Measurements from ENCODE around the gene CLEC20A. TPM values are rescaled to one million over a fixed set of nuclear protein-coding genes. Genes with fewer than 3 reads are reported as not detected.

Gene CLEC20A
- total RNA-seq, 1 donor from 2014 or later = not detected

DNA sequence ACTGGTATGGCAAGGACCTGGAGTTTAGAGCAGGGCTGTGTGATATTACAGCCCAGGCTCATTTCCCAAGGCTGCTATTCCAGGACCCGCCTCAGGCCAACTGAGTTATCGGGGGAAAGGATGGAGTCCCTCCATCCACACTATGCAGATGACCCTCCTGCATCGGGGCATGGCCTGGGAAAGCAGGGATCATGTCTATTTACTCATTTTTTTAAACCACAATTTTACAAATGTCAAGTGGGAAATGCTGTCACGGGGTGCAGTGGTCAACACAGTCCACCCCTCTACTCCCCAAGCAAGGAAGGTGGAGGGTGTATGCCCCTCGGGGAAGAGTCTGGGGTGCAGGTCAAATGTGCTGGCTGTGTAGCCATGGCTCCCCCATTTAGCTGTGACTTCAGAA is 6.1 kb upstream of the CLEC20A start:
- peaks cover 9% of the 10 kb centered on the region for H3K4me1 ChIP-seq
- no peaks in the 10 kb centered on the region for H3K36me3 ChIP-seq
- DNase-seq = no peak
- no peaks in the 10 kb centered on the region for H3K9me3 ChIP-seq (replicated peaks)
- H3K4me3 ChIP-seq = no peak overlapping the region
- H3K27me3 ChIP-seq (ENCODE audit: low read depth) = no peaks in the 10 kb centered on the region
- no peak overlapping the region for H3K27ac ChIP-seq (replicated peaks)
- intact Hi-C loops (cut with micrococcal nuclease) = no loop called here
- TF ChIP-seq, protein P1, sequence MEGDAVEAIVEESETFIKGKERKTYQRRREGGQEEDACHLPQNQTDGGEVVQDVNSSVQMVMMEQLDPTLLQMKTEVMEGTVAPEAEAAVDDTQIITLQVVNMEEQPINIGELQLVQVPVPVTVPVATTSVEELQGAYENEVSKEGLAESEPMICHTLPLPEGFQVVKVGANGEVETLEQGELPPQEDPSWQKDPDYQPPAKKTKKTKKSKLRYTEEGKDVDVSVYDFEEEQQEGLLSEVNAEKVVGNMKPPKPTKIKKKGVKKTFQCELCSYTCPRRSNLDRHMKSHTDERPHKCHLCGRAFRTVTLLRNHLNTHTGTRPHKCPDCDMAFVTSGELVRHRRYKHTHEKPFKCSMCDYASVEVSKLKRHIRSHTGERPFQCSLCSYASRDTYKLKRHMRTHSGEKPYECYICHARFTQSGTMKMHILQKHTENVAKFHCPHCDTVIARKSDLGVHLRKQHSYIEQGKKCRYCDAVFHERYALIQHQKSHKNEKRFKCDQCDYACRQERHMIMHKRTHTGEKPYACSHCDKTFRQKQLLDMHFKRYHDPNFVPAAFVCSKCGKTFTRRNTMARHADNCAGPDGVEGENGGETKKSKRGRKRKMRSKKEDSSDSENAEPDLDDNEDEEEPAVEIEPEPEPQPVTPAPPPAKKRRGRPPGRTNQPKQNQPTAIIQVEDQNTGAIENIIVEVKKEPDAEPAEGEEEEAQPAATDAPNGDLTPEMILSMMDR (IDR thresholded peaks at IDR 0.05; ENCODE audit: borderline replicate concordance) = no peak

DNA sequence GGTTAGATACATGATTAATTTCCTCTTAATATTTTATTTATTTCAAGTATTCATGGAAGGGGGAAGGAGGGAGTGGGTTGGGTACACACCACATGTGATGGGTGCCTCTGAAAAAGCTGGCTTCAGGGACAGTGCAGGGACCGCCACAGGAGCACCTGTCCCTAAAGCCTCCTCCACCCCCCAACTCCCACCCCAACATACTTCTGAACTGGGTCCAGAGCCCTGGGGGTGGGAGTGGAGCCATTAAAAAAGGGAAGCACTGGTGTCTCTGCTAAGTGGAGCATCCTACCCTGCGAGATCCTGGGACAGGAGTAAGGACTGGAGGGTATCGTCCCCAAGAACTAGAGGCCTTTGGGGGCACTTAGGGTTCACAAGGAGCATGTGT is 5.6 kb upstream of the CLEC20A start:
- no peak for DNase-seq
- intact Hi-C loops (cut with micrococcal nuclease) = no loop called here
- TF ChIP-seq, protein P1 (IDR thresholded peaks at IDR 0.05; ENCODE audit: borderline replicate concordance) = no peak

DNA sequence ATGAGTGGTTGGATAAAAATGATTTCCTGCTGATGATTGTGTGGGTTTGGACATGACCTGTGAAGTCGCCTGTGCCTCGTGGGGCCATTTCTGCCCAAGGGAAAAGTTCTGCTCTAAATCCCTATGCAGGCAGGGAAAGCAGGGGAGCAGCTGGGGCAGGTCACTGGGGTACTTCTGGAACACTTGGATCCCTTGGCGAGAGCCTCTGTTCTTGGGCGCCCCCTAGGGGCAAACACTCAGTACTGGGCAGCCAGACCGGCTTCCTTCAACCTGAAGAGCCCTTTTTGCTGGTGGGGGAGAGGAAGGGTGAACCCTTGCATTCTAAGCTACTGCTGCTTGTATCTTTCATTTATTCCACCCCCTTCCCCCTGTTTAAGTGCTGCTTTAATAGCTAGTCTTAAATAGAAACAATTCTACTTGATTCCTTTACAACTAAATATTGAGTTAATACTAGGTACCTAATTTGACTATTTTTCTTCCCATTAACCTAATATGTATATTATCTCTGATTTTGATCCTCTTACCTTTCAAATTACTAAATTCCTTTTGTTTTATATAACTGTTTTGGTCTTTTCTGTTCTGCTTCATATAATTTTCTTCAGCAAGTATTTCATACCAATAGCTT is 5.1 kb upstream of the CLEC20A start:
- intact Hi-C loops (cut with micrococcal nuclease) = no loop called here
- TF ChIP-seq, protein P1 (IDR thresholded peaks at IDR 0.05; ENCODE audit: borderline replicate concordance) = peak; percentile 94
- no peak overlapping the region for H3K4me3 ChIP-seq
- peak; percentile 67 for DNase-seq
- H3K36me3 ChIP-seq = no peaks in the 10 kb centered on the region
- H3K27me3 ChIP-seq (ENCODE audit: low read depth) = no peaks in the 10 kb centered on the region
- H3K4me1 ChIP-seq = peaks cover 9% of the 10 kb centered on the region
- H3K9me3 ChIP-seq (replicated peaks) = no peaks in the 10 kb centered on the region
- no peak overlapping the region for H3K27ac ChIP-seq (replicated peaks)

More for the DNA sequence above, 5.6 kb upstream of the CLEC20A start:
- H3K36me3 ChIP-seq = no peaks in the 10 kb centered on the region
- no peaks in the 10 kb centered on the region for H3K27me3 ChIP-seq (ENCODE audit: low read depth)
- H3K27ac ChIP-seq (replicated peaks) = no peak overlapping the region
- H3K9me3 ChIP-seq (replicated peaks) = no peaks in the 10 kb centered on the region
- peaks cover 9% of the 10 kb centered on the region for H3K4me1 ChIP-seq
- no peak overlapping the region for H3K4me3 ChIP-seq

DNA sequence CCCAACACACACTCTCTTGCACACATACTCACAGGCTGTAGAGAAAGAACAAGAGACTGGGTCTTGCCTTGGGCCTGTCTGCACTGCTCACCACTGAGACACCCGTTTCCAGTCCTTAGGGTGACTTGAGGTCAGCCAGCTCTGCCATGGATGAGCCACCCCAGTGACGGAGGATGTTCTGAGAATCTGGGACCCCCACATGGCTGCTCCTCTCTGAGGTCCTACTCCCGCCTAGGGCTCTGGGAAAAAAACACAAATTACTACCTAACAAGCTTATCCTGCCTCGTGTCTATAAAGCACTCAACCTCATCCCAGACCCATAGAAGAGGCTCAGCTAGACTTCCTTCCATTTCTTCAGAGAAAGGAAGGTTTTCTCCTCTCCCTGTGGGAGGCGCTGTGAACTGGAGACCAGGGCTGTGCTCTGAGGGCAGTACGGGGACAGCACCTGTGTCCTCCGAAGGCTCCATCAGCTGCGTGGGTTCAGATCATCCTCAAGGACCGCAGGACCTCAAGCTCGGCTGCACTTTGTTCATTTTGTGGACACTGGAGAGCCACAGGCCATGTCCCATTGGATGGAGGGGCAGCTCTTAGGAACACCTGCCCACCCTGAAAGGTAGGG is 4.3 kb upstream of the CLEC20A start:
- no peak overlapping the region for H3K4me3 ChIP-seq
- no peaks in the 10 kb centered on the region for H3K27me3 ChIP-seq (ENCODE audit: low read depth)
- no peaks in the 10 kb centered on the region for H3K9me3 ChIP-seq (replicated peaks)
- H3K36me3 ChIP-seq = no peaks in the 10 kb centered on the region
- TF ChIP-seq, protein P1 (IDR thresholded peaks at IDR 0.05; ENCODE audit: borderline replicate concordance) = no peak
- no peak for DNase-seq
- intact Hi-C loops (cut with micrococcal nuclease) = no loop called here
- H3K4me1 ChIP-seq = peaks cover 1% of the 10 kb centered on the region
- no peak overlapping the region for H3K27ac ChIP-seq (replicated peaks)

DNA sequence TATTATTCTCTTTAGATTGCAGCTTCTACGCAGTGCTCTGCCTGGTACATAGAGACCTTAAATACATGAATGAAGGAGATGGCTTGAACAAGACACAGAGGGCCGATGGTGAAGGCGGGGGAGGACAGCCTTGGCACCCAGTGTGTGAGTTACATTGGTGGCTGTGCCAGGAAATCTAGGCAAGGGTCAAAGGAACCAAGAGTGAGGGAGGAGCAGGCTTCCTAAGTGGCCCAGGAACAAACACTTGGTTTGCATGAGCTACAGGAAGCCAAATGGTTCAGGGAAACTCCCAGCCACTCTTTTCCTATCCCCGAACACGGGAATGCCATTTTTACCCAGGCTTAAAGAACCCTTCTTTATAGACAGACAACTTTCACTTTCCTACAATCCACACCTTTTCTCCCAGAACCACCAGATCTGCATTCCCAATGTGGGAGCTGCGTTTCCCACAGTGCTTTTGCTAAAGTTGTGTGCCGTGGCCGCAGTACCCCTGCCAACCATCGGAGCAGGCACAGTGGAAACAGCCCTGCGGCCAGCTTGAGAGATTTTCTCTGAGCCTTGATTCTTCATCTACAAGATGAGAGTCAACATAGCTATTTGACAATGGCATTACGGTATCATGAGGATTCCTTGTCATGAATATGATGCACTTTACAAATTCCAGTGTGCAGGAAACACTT is 3.5 kb upstream of the CLEC20A start:
- Histone ChIP-seq H3K36me3 (no peaks in the 10 kb centered on the region), H3K27me3 (ENCODE audit: low read depth) (no peaks in the 10 kb centered on the region), H3K27ac (replicated peaks) (no peak overlapping the region), H3K4me1 (peaks cover 2% of the 10 kb centered on the region), H3K9me3 (replicated peaks) (no peaks in the 10 kb centered on the region), H3K4me3 (no peak overlapping the region)
- intact Hi-C loops (cut with micrococcal nuclease) = no loop called here
- TF ChIP-seq, protein P1 (IDR thresholded peaks at IDR 0.05; ENCODE audit: borderline replicate concordance) = no peak
- DNase-seq = no peak
